IPS-18a (cell line): ENCODE results near the gene POLR3G.

ENCODE experiments used
- H3K27ac ChIP-seq: one replicate; pipeline ENCODE4 v1.5.1; 2013; ENCODE audit warnings: low read length
- H3K27me3 ChIP-seq: one replicate; pipeline ENCODE4 v1.6.1; 2013; ENCODE audit warnings: mild to moderate bottlenecking, low read length; ENCODE audit not compliant: control insufficient read depth, insufficient read depth
- H3K36me3 ChIP-seq: one replicate; pipeline ENCODE4 v1.6.1; 2013; ENCODE audit warnings: low read depth, low read length; ENCODE audit not compliant: control insufficient read depth
- H3K4me1 ChIP-seq: one replicate; pipeline ENCODE4 v1.6.1; 2013; ENCODE audit warnings: low read depth, low read length; ENCODE audit not compliant: control insufficient read depth
- H3K4me3 ChIP-seq: one replicate; pipeline ENCODE4 v1.5.1; 2013; ENCODE audit warnings: low read length
- H3K9ac ChIP-seq: one replicate; pipeline ENCODE4 v1.6.1; 2013; ENCODE audit warnings: mild to moderate bottlenecking, low read length, moderate library complexity
- H3K9me3 ChIP-seq: one replicate; pipeline ENCODE4 v1.6.1; 2013; ENCODE audit warnings: low read depth, low read length; ENCODE audit not compliant: control insufficient read depth

Gene POLR3G

DNA sequence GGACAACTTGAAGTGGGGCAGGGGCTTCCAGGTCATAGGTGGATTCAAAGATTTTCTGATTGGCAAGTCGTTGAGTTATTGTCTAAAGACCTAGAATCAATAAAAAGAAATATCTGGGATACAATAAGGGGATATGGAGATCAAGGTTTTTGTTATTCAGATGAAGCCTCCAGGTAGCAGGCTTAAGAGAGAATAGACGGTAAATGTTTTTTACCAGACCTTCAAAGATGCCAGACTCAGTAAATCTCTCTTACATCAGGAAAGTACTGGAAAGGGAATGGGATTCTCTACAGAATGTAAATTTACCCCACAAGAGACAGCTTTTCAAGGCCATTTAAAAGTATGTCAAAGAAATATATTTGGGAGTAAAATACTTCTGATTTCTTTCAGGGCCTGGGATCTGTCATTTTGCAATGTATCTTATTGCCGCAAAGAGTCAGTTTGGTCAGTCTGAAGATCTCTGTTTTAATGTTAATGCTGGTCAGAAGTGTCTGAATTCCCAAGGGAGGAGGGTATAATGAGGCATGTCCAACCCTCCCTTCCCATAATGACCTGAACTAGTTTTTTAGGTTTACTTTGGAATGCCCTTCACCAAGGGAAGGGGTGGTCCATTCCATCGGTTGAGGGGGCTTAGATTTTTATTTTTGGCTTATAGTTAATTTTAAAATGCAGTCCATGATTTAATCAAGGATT lies 68.3 kb downstream of the POLR3G start:
- Histone ChIP-seq H3K9ac (no peak overlapping the region), H3K27ac (peak overlapping the region; percentile 19), H3K4me1 (peaks cover 36% of the 10 kb centered on the region), H3K27me3 (no peaks in the 10 kb centered on the region), H3K36me3 (no peaks in the 10 kb centered on the region), H3K9me3 (no peaks in the 10 kb centered on the region), H3K4me3 (peak overlapping the region; percentile 17)

DNA sequence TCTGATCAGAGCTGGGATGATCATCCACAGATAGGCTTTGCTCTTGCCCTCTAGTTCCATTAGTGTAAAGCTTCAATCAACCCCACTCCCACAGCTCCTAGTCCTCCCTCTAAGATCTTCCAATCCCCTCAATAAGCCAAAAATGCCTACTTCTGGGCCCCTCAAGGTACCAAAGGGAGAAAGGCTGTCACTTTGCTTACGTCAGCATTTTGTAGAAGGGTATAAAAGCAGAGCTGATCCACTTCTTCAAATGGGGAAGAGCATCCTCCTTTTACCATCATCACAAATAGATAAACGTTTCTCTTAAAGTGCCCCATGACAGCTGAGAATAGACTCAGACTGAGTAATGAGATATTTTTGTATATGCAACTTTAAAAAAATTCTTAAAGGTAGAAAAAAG lies 70.8 kb downstream of the POLR3G start:
- H3K36me3 ChIP-seq, result no peaks in the 10 kb centered on the region
- no peaks in the 10 kb centered on the region for H3K9me3 ChIP-seq
- no peaks in the 10 kb centered on the region for H3K27me3 ChIP-seq
- peaks cover 42% of the 10 kb centered on the region for H3K4me1 ChIP-seq
- H3K27ac ChIP-seq, result no peak overlapping the region
- no peak overlapping the region for H3K4me3 ChIP-seq
- no peak overlapping the region for H3K9ac ChIP-seq

DNA sequence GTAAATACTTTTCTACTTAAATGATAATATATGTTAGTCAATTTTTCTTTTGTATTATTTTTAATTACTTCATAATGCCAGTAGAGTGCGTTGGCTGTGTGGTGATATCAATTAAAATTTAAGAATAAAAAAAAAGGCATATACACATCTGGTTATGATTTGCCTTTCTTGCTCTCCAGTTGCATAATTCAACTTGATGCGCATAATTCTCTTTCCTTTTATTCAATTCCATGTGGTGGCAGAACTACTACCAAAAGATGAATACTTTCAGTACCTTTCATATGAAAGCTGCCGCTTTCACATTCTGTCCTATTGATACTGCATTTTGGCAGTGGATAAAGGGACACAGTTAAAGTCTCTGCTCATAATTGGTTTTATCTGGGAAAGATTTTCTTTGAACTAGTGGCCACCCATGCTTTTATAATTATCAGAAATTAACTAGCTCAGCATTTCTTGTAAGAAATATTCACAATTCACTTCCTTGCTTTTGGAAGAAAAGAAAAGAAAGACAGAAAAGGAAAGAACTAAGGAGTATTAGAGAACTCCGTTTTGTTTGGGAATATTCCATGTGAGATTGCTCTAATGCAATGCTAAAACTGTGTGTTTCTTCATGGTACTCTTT lies 71.7 kb downstream of the POLR3G start:
- no peak overlapping the region for H3K4me3 ChIP-seq
- no peaks in the 10 kb centered on the region for H3K9me3 ChIP-seq
- no peak overlapping the region for H3K9ac ChIP-seq
- H3K27ac ChIP-seq, result no peak overlapping the region
- no peaks in the 10 kb centered on the region for H3K27me3 ChIP-seq
- H3K4me1 ChIP-seq, result peaks cover 42% of the 10 kb centered on the region
- no peaks in the 10 kb centered on the region for H3K36me3 ChIP-seq

DNA sequence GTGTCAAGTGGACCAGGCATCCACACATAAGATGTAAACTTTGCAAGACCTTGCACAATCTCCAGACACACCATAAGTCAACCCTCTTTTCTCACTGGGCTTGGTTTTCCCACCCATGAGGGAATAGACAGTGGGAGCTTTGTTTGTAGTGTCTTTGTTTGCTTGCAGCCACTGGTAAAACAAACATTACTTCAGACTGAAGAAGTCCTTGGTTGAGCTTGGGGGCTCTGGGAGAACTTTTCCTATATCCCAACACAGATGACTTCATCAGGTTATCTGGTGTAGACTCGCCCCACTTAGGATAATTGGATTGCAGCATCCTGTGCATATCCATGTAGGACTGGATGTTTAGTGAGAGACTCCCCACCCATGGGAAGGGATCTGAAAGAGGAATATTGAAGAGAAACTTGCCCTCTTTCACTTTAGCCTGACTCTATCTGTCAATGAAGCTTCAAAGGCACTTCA lies 72.4 kb downstream of the POLR3G start:
- H3K4me1 ChIP-seq, result peaks cover 42% of the 10 kb centered on the region
- no peak overlapping the region for H3K27ac ChIP-seq
- no peaks in the 10 kb centered on the region for H3K9me3 ChIP-seq
- H3K9ac ChIP-seq, result no peak overlapping the region
- H3K36me3 ChIP-seq, result no peaks in the 10 kb centered on the region
- H3K4me3 ChIP-seq, result no peak overlapping the region
- no peaks in the 10 kb centered on the region for H3K27me3 ChIP-seq

DNA sequence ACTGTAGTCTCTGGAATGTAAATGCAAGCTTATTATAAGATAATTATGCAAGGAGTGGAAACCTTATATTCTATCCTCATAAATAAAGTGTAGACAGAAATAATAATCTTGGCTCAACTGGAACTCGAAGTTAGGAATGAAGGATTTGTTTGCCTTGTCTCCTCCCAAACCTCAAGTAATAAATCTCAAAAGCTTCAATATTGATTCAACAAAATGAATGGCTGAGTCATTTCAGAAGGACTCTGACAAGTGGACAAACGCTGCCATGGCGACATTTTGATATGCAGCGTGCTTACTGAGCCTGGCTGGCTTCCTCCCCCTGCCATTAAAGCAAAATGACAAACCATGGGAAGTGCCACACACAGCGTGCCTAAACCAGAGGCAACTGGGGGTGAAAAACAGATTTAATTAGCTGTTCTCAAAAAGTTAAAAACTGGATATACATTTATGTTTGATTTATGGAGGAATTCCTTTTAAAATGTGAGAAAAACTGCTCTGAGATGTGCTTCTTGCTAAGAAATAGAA lies 73.5 kb downstream of the POLR3G start:
- H3K4me3 ChIP-seq, result peak overlapping the region; percentile 26
- H3K36me3 ChIP-seq, result no peaks in the 10 kb centered on the region
- no peak overlapping the region for H3K9ac ChIP-seq
- H3K27me3 ChIP-seq, result no peaks in the 10 kb centered on the region
- H3K9me3 ChIP-seq, result no peaks in the 10 kb centered on the region
- H3K27ac ChIP-seq, result no peak overlapping the region
- peaks cover 36% of the 10 kb centered on the region for H3K4me1 ChIP-seq

DNA sequence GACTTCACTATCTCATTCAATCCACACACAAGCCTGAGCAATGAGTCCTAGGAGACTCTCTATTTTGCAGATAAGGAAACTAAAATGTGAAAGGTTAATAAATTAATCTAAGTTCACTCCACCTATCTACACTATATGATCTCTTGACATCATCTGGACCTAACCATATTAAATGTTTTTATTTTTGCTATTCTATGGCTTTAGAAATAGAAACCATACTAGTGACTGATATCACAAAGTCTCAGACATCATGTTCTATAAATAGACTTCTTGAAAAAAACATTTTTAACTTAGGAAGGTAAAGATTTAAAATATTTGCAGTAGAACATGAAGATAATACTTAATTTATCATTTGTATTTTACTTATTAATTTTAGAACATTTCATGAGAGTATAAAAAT lies 74.6 kb downstream of the POLR3G start:
- H3K27ac ChIP-seq, result no peak overlapping the region

DNA sequence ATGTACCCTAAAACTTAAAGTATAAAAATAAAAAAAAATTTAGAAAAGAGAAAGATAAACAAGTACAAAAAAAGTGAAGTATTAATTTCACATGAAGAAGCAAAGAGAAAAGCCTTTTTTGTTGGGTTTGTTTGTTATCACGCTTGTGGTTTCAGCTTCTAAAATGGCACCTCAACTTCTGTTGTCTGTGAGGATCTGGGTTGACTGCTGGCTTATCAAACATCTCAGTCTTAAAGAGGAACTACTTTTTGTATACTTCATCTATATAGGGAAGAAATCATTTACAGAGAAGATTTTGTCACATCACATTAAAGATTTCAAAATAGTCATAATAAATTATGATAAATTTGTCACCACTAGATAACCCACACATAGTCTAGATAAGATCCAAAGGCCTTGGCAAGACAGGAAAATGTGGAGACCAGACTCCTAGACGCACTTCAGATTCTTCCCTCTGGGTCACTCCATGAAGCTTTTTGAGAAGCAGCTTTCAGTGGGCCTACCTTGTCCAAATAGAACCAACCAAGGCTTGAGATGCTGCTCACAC lies 75.1 kb downstream of the POLR3G start:
- Histone ChIP-seq H3K4me1 (peaks cover 37% of the 10 kb centered on the region), H3K36me3 (no peaks in the 10 kb centered on the region), H3K27ac (no peak overlapping the region), H3K9ac (no peak overlapping the region), H3K4me3 (no peak overlapping the region), H3K27me3 (no peaks in the 10 kb centered on the region), H3K9me3 (no peaks in the 10 kb centered on the region)

More for the DNA sequence above, 74.6 kb downstream of the POLR3G start:
- Histone ChIP-seq H3K9ac (no peak overlapping the region), H3K27me3 (no peaks in the 10 kb centered on the region), H3K4me3 (no peak overlapping the region), H3K36me3 (no peaks in the 10 kb centered on the region), H3K9me3 (no peaks in the 10 kb centered on the region), H3K4me1 (peaks cover 32% of the 10 kb centered on the region)

DNA sequence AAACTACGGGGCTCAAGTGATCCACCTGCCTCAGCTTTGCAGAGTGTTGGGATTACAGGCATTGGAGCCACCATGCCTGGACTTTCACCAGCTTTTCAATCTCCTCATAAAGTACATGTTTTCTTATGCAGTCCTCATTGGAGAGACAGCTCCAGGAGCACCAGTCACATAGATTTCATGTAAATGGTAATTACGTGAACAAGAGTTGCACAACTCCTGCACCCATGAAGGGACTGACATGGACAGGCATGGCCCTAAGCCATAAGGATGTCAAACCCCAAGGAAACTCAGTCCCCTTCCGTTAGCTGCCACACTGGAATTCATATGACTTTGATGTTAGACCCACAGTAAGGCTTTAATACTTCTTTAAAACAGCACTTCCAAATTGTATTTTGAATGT lies 76.3 kb downstream of the POLR3G start:
- H3K4me3 ChIP-seq, result no peak overlapping the region
- no peak overlapping the region for H3K27ac ChIP-seq
- no peaks in the 10 kb centered on the region for H3K27me3 ChIP-seq
- no peaks in the 10 kb centered on the region for H3K36me3 ChIP-seq
- H3K9ac ChIP-seq, result no peak overlapping the region
- H3K9me3 ChIP-seq, result no peaks in the 10 kb centered on the region
- peaks cover 46% of the 10 kb centered on the region for H3K4me1 ChIP-seq

DNA sequence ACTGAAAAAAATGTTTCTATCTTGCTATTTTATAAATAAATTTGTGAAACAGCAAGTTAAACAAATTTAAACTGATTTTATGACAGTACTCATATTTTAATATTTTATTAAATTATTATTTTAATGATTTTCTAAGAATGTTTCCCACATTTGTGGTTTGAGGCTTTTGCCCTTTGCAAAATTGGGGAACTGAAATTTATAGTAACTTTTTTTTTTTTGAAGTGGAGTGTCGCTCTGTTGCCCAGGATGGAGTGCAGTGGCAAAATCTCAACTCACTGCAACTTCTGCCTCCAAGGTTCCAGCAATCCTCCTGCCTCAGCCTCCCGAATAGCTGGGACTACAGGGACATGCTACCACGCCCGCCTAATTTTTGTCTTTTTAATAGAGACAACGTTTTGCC lies 76.7 kb downstream of the POLR3G start:
- no peak overlapping the region for H3K9ac ChIP-seq
- H3K4me3 ChIP-seq, result no peak overlapping the region
- H3K9me3 ChIP-seq, result no peaks in the 10 kb centered on the region
- H3K36me3 ChIP-seq, result no peaks in the 10 kb centered on the region
- peaks cover 45% of the 10 kb centered on the region for H3K4me1 ChIP-seq
- H3K27ac ChIP-seq, result no peak overlapping the region
- no peaks in the 10 kb centered on the region for H3K27me3 ChIP-seq

DNA sequence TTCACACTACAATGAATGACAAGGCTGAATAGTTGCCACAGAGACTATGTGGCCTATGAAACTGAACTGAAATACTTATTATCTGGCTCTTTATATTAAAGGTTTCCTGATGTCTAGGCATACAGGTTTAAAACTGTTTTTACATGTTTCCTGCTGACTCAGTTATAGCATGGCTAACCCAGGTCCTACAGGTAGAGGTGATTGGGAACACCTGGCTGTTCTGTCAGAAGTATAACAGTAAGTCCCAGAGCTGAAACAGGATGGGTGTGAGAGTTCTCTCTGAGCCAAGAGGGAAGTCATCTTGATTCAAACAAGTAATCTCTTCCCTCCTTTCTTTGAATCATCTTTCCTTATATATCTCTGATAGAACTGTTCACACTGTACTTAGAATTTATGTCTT lies 79.0 kb downstream of the POLR3G start:
- Histone ChIP-seq H3K27me3 (no peaks in the 10 kb centered on the region), H3K36me3 (no peaks in the 10 kb centered on the region), H3K4me1 (peaks cover 36% of the 10 kb centered on the region), H3K9me3 (no peaks in the 10 kb centered on the region), H3K27ac (no peak overlapping the region), H3K9ac (no peak overlapping the region), H3K4me3 (no peak overlapping the region)

DNA sequence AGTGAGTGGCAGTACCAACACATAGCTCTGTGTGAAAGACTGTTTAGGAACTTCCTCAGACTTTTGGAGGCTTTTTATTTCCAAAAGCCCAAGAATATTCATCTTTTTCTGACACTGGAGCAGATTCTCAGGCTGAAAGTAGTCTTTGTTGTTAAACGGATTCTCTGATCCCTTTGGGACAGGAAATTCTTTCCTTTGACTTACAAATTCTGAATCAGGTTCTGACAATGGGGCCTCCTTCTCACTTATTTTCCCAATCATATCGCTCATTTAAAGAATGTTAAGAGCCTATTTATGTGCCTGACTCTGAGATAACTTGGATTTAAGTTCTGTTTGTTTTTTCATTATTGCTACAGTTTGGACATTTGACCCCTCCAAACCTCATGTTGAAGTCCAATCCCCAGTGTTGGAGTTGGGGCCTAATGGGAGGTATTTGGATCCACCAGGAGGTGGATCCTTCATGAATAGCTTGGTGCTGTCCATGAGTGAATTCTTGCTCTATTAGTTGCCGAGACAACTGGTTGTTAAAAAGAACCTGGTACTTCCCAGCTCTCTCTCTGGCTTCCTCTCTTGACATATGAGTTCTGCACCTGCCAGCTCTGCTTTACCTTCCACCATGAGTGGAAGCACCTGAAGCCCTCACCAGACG lies 79.8 kb downstream of the POLR3G start:
- no peaks in the 10 kb centered on the region for H3K27me3 ChIP-seq
- H3K27ac ChIP-seq, result no peak overlapping the region
- peaks cover 36% of the 10 kb centered on the region for H3K4me1 ChIP-seq
- no peaks in the 10 kb centered on the region for H3K36me3 ChIP-seq
- H3K9ac ChIP-seq, result no peak overlapping the region
- peak overlapping the region; percentile 7 for H3K4me3 ChIP-seq
- no peaks in the 10 kb centered on the region for H3K9me3 ChIP-seq
